PC-3 (cell line): ENCODE data around the gene CCDC178. TPM values are rescaled to one million over a fixed set of nuclear protein-coding genes. Genes with fewer than 3 reads are reported as not detected.

ENCODE experiments used
- total RNA-seq: library from RNA; depleted of rRNA; stranded (reverse); fragments of >200 nt; gene quantifications from 2 replicates; pipeline ENCODE4 v1.2.3, GENCODE V29; 2014; rRNA removed

Gene CCDC178
- total RNA-seq, 1 experiment from 2014 or later: not detected

Other genes with a start within 250 kb of the CCDC178 start
- not detected in 2 replicates for gene ASXL3, start 137.5 kb upstream of the CCDC178 start, total RNA-seq